Caki2 (cell line): ENCODE data around the gene XKRX. TPM values are rescaled to one million over a fixed set of nuclear protein-coding genes. Genes with fewer than 3 reads are reported as not detected.

Source experiments
- DNase-seq: peaks from one replicate; pipeline ENCODE4 v3.0.0-alpha.2; 2015; ENCODE audit warnings: low read depth
- in situ Hi-C: cut with HindIII; loops from 2 replicates; pipeline ENCODE4 v1.10.0; 2016; ENCODE audit warnings: low sequenced_read_pairs, low pct_unique_long_range_greater_than_20kb, mixed read lengths
- total RNA-seq: library from RNA; depleted of rRNA; stranded (reverse); fragments of >200 nt; shearing (Covaris generic); gene quantifications from 2 replicates; pipeline ENCODE4 v1.2.3, GENCODE V29; 2014; ENCODE audit warnings: low replicate concordance; rRNA removed

The XKRX gene
- 0.06 and 0.30 TPM in 2 replicates for total RNA-seq

- in situ Hi-C loops, result no loop called here
- DNase-seq, result peak; percentile 1
Observed at GRCh38 chrX:100928660-100929613, at the start of gene XKRX. TSS of gene XKRX (minus strand) at chrX:100928917. CDS start at chrX:100928304, 613 bp downstream.

DNA sequence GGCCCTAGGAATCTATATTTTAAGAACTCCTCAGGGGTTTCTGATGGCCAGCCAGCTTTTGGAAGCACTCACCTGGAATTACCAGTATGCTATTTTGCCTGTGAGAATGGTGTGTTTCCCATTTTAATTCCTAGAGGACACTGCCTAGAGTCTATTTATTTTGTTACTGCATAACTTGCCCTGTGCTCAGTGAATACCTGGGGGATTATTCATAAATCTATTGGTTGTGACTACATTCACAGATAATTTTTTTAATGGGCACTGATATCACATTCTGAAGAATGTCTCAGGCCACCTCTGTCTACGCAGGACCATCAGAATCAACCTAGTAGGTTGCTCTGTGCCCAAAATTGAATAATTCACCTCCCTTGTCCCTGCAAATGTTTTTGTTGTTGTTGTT is 47.5 kb upstream of the XKRX start:
- DNase-seq, result no peak
- in situ Hi-C loops, result no loop called here

- in situ Hi-C loops, result no loop called here
- DNase-seq, result no peak
Observed at GRCh38 chrX:100975212-100975611, 46.5 kb upstream of the XKRX start.

GRCh38 chrX:100973411-100973810 is 44.7 kb upstream of the XKRX start:
- peak; percentile 3 for DNase-seq
- in situ Hi-C loops, result no loop called here

DNA sequence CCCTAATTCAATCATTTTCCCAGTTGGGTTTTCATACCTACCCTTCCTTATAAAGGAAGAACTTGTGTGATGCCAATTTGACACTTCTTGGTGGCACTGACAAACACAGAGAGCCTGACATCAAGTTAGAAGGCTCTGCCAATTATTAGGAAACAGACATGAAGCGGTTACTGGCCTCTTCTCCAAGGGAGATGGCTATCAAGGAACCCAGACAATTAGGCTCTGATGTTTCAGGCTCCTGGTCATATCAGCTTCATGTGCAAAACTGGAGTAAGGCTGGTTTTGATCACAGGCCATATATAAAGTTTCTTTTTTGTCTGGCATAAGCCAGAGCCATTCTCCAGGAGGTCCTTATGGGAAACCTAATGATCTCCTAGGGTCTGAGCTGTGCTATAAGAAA is 41.2 kb upstream of the XKRX start:
- no peak for DNase-seq
- in situ Hi-C loops, result no loop called here

GRCh38 chrX:100969408-100969807 is 40.7 kb upstream of the XKRX start, which contains the start of gene ARL13A:
TSS of gene ARL13A (plus strand) at chrX:100969708. CDS start at chrX:100973690, 3,982 bp downstream.
- in situ Hi-C loops, result no loop called here
- DNase-seq, result no peak

DNA sequence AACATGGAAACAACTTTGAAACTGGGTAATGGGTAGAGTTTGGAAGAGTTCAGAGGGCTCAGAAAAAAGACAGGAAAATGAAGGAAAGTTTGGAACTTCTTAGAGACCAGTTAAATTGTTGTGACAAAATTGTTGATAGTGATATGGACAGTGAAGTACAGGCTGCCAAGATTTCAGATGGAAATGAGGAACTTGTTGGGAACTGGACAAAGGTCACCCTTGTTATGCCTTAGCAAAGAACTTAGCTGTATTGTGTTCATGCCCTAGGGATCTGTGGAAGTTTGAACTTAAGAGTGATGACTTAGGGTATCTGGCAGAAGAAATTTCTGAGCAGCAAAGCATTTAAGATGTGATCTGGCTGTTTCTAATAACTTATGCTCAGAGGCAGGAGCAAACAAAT is 35.6 kb upstream of the XKRX start:
- no peak for DNase-seq
- in situ Hi-C loops, result no loop called here

DNA sequence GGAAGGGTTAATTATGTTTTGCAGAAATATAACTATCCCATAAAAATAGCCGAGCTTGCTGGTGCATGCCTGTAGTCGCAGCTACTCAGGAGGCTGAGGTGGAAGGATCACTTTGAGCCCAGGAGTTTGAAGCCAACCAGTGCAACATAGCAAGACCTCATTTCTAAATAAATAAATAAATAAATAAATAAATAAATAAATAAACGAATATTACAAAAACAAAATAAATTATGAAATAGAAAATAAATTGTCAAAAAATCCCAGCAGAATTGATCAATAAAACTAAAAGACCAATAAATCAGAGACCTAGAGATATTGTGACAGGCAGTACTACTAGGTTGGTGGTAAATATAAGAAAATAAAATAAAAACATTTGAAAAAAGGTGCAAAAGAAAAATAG is 34.1 kb upstream of the XKRX start:
- in situ Hi-C loops, result no loop called here

DNA sequence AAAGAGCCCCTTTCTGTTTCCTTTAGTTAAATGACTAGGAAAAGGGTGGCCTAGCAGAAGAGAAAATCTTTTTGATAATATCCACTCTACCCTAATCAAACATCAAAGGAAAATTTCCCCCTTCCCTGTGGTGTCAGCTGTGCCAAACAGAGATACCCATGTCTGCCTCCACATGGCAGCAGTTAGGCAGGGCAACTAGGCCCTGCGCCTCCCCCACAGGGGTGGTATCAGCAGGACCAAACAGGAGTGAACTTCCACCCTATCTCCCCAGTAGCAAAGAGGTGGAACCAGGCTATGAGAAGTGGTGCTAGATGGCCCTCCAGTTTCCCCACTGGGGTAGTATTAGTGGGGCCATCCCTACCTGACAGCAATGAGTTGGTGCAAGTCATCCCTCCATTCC is 19.8 kb upstream of the XKRX start:
- in situ Hi-C loops, result no loop called here
- no peak for DNase-seq

More for the DNA sequence above, 34.1 kb upstream of the XKRX start:
- no peak for DNase-seq

- no peak for DNase-seq
- in situ Hi-C loops, result no loop called here
Observed at GRCh38 chrX:100946299-100946927, 17.7 kb upstream of the XKRX start.

- no peak for DNase-seq
- in situ Hi-C loops, result no loop called here
Observed at GRCh38 chrX:100944601-100945000, 15.9 kb upstream of the XKRX start.

GRCh38 chrX:100939333-100939732 is 10.6 kb upstream of the XKRX start:
- DNase-seq, result no peak
- in situ Hi-C loops, result no loop called here

GRCh38 chrX:100935767-100936166 is 7.0 kb upstream of the XKRX start:
- no peak for DNase-seq
- in situ Hi-C loops, result no loop called here

DNA sequence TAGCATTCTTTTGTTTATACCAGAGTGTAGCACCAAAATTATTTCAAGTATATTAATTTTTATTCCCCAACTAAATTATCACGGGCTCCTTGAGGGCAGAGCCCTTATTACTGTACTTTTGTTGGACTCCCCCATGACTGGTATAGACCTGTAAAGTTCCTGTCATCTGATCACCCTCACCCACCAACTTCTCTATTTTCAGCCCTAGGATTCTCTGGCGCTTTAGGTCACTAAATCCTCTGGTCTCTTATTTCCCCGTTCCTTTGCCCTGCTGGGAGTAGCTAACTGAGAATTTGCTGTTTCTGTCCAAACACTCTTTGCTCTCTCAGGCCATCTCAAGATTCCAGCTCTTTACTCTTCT is 3.2 kb upstream of the XKRX start:
- in situ Hi-C loops, result no loop called here
- DNase-seq, result no peak

- DNase-seq, result no peak
- in situ Hi-C loops, result no loop called here
Observed at GRCh38 chrX:100931218-100931924, 2.7 kb upstream of the XKRX start.

- in situ Hi-C loops, result no loop called here
- no peak for DNase-seq
Observed at GRCh38 chrX:100926453-100926852, 2.3 kb downstream of the XKRX start.

- in situ Hi-C loops, result no loop called here
- DNase-seq, result no peak
Observed at GRCh38 chrX:100924375-100924774, 4.3 kb downstream of the XKRX start.

DNA sequence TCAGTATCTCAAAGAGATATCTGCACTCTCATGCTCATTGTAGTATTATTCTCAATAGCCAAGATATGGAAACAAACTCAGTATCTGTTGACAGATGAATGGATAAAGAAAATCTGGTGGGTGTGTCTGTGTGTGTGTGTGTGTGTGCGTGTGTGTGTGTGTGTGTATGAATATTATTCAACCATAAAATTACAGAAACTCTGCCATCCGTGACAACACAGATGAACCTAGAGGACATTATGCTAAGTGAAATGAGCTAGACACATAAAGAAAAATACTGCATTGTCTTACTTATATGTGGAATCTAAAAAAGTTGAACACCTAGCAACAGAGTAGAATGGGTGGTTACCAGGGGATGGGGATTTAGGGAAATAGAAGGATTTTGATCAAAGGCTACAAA is 13.2 kb downstream of the XKRX start:
- no peak for DNase-seq
- in situ Hi-C loops, result no loop called here

- in situ Hi-C loops, result no loop called here
- no peak for DNase-seq
Observed at GRCh38 chrX:100913111-100913510, 15.6 kb downstream of the XKRX start.
